ENCODE data around the gene TMED9.

Gene TMED9

DNA sequence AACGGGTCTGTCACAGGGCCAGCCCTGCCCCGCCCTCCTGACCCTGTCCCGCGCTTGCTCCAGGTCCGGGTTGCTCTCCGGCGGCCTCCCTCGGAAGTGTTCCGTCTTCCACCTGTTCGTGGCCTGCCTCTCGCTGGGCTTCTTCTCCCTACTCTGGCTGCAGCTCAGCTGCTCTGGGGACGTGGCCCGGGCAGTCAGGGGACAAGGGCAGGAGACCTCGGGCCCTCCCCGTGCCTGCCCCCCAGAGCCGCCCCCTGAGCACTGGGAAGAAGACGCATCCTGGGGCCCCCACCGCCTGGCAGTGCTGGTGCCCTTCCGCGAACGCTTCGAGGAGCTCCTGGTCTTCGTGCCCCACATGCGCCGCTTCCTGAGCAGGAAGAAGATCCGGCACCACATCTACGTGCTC, 12.1 kb downstream of the TMED9 start:
- H3K27ac ChIP-seq = no peak overlapping the region
- no peaks in the 10 kb centered on the region for H3K9me3 ChIP-seq
- DNase-seq = no peak
- TF ChIP-seq, protein P1, sequence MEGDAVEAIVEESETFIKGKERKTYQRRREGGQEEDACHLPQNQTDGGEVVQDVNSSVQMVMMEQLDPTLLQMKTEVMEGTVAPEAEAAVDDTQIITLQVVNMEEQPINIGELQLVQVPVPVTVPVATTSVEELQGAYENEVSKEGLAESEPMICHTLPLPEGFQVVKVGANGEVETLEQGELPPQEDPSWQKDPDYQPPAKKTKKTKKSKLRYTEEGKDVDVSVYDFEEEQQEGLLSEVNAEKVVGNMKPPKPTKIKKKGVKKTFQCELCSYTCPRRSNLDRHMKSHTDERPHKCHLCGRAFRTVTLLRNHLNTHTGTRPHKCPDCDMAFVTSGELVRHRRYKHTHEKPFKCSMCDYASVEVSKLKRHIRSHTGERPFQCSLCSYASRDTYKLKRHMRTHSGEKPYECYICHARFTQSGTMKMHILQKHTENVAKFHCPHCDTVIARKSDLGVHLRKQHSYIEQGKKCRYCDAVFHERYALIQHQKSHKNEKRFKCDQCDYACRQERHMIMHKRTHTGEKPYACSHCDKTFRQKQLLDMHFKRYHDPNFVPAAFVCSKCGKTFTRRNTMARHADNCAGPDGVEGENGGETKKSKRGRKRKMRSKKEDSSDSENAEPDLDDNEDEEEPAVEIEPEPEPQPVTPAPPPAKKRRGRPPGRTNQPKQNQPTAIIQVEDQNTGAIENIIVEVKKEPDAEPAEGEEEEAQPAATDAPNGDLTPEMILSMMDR (IDR thresholded peaks at IDR 0.05) = no peak
- H3K27me3 ChIP-seq = no peaks in the 10 kb centered on the region
- peaks cover 0 to 45% (median 8%) of the 10 kb centered on the region in 3 donors for H3K36me3 ChIP-seq
- H3K4me1 ChIP-seq = peaks cover 0 to 39% (median 23%) of the 10 kb centered on the region in 4 donors
- no peak overlapping the region for H3K4me3 ChIP-seq
- intact Hi-C loops (cut with DNase I; ENCODE audit: low total_unique reads) = loop anchor here (5.0 kb wide), 1 partner anchor 47 kb away; no protein-coding TSS in a partner anchor

DNA sequence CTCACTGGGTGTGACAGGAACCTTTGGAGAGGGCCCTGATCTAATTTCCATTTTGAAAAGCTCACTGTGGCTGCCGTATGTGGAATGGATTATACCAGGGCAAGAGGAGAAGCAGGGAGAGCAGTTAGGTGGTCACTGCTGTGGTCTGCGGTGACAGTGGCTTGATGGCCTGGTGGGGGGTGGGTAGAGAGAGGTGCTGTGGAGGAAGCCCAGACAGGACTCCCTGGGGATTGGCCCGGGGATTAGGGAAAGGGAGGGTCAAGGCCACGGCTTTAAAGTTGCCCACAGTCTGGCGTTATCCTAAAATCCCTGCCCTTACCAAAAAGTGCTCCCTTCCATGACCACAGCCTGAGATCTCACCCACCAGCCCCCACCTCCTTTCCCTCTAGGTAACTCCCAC, 12.7 kb downstream of the TMED9 start:
- TF ChIP-seq, protein P1 (IDR thresholded peaks at IDR 0.05) = no peak
- DNase-seq = no peak
- H3K27me3 ChIP-seq = no peaks in the 10 kb centered on the region
- H3K9me3 ChIP-seq = no peaks in the 10 kb centered on the region
- H3K27ac ChIP-seq = no peak overlapping the region
- H3K36me3 ChIP-seq = peaks cover 0 to 50% (median 8%) of the 10 kb centered on the region in 3 donors
- intact Hi-C loops (cut with DNase I; ENCODE audit: low total_unique reads) = loop anchor here (5.0 kb wide), 1 partner anchor 47 kb away; no protein-coding TSS in a partner anchor
- no peak overlapping the region for H3K4me3 ChIP-seq
- H3K4me1 ChIP-seq = peaks cover 0 to 34% (median 20%) of the 10 kb centered on the region in 4 donors

DNA sequence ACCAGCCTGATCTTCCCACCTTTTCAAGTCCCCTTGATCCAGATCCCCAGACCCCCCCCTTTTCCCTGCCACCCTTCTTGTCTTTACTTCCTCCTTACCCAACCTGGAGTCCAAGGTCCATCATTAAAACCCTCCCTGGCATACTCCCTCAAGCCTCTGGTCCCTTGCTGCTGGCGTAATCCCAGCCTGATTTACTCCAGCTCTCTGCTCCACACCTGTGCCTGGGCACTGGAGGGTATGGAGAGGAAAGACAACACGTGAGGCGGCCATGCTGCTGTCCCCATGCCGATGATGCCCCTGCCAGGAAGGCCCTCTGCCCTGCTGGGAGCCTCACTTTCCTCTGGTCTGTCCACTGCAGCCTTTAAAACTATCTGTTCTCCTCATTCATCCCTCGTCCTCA, 13.1 kb downstream of the TMED9 start:
- H3K36me3 ChIP-seq = peaks cover 0 to 55% (median 8%) of the 10 kb centered on the region in 3 donors
- no peak for DNase-seq

DNA sequence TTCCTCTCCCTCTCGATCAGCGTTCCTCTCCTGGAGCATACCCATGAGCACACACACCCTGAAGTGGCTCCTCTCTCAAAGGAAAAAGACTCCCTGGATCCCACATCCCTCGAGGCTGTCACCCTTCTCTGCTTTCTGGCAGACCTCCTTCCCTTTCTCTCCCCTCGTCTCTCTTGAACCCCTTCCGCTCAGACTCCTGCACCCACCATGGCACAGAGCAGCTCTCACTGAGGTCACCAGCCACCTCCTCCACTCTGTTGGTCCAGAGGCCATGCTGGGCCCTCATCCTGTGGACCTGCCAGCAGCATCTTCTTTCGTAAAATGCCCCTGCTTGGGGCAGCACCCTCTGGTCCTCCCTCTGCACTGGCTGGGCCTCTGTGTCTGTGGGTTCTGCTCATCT, 13.7 kb downstream of the TMED9 start:
- no peak for DNase-seq
- TF ChIP-seq, protein P1 (IDR thresholded peaks at IDR 0.05) = no peak
- Histone ChIP-seq H3K36me3 (peaks cover 0 to 57% (median 8%) of the 10 kb centered on the region in 3 donors), H3K27ac (no peak overlapping the region), H3K4me1 (peaks cover 0 to 31% (median 18%) of the 10 kb centered on the region in 4 donors), H3K9me3 (no peaks in the 10 kb centered on the region), H3K27me3 (no peaks in the 10 kb centered on the region), H3K4me3 (no peak overlapping the region)
- intact Hi-C loops (cut with DNase I; ENCODE audit: low total_unique reads) = no loop called here

More for the DNA sequence above, 13.1 kb downstream of the TMED9 start:
- Histone ChIP-seq H3K27ac (no peak overlapping the region), H3K4me1 (peaks cover 0 to 34% (median 20%) of the 10 kb centered on the region in 4 donors), H3K4me3 (no peak overlapping the region), H3K27me3 (no peaks in the 10 kb centered on the region), H3K9me3 (no peaks in the 10 kb centered on the region)
- intact Hi-C loops (cut with DNase I; ENCODE audit: low total_unique reads) = no loop called here
- TF ChIP-seq, protein P1 (IDR thresholded peaks at IDR 0.05) = no peak

DNA sequence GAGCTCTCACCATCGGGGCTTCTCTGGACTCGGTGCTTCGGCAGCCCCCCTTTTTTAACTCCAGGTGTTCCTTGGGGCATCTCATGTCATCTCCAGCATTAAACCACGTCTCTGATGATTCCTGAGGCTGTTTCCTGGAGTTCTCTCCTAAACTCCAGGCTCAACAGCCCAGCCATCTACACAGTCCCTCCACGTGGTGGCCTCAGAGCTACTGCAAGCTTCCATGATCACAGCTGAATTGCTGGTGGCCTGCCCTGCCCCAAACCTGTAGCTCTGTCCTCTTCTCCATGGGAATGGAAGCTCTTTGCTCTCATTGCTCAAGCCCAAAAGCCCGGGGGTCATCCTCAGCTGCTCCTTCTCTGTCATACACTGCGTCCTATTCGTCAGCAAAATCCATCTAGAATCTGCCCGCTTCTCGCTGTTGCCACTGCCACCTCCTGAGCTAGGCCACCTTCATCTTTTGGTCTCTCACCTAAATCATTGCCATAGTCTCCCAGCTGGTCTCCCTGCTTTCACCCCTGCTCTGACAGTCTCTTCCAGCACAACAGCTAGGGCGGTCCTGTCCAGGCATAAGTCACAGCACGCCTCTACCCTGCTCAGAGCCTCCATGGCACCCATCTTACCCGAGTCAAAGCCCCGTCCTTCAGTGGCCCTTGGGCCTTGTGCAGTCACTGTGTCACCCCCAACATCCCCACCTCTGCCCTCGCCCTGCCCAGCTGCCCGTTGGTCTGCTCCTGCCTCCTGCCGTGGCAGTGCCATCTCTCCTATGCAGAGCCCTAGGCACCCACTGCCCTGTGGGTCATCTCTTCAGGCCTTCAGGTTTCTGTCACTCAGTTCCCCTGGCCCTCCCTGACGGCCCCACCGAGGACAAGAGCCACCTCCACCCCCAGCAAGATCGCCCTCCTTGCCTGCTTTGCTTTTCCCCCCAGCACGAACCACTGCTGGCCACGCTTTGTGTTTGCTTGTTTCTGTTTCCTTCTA, 14.4 kb downstream of the TMED9 start:
- peaks cover 0 to 59% (median 8%) of the 10 kb centered on the region in 3 donors for H3K36me3 ChIP-seq
- no peaks in the 10 kb centered on the region for H3K27me3 ChIP-seq
- intact Hi-C loops (cut with DNase I; ENCODE audit: low total_unique reads) = no loop called here
- peaks cover 0 to 24% (median 12%) of the 10 kb centered on the region in 4 donors for H3K4me1 ChIP-seq
- DNase-seq = no peak
- no peak overlapping the region for H3K27ac ChIP-seq
- no peaks in the 10 kb centered on the region for H3K9me3 ChIP-seq
- no peak overlapping the region for H3K4me3 ChIP-seq
- TF ChIP-seq, protein P1 (IDR thresholded peaks at IDR 0.05) = no peak

Measured in tibial artery (tissue), 4 donors.